Glutamatergic neuron (in vitro differentiated cells): ENCODE data around the gene WWOX. TPM values are rescaled to one million over a fixed set of nuclear protein-coding genes. Genes with fewer than 3 reads are reported as not detected.

Experiments used
- DNase-seq: peaks from one replicate; pipeline ENCODE4 v3.0.0; 2022
- H3K27ac Mint-ChIP-seq: one replicate; pipeline ENCODE4 v1.8.0; 2020; ENCODE audit warnings: mild to moderate bottlenecking, mixed read lengths, inconsistent platforms; ENCODE audit not compliant: unreplicated experiment
- H3K27me3 Mint-ChIP-seq: one replicate; pipeline ENCODE4 v1.8.0; 2020; ENCODE audit warnings: mild to moderate bottlenecking, moderate library complexity, mixed read lengths, inconsistent platforms; ENCODE audit not compliant: unreplicated experiment
- H3K36me3 Mint-ChIP-seq: one replicate; pipeline ENCODE4 v1.8.0; 2020; ENCODE audit warnings: mild to moderate bottlenecking, mixed read lengths, inconsistent platforms; ENCODE audit not compliant: unreplicated experiment
- H3K4me1 Mint-ChIP-seq: one replicate; pipeline ENCODE4 v1.8.0; 2020; ENCODE audit warnings: mild to moderate bottlenecking, low read depth, mixed read lengths, inconsistent platforms; ENCODE audit not compliant: unreplicated experiment
- H3K4me3 Mint-ChIP-seq: one replicate; pipeline ENCODE4 v1.8.0; 2020; ENCODE audit warnings: mild to moderate bottlenecking, mixed read lengths, inconsistent platforms; ENCODE audit not compliant: unreplicated experiment
- H3K9me3 Mint-ChIP-seq: one replicate; pipeline ENCODE4 v1.8.0; 2020; ENCODE audit warnings: mild to moderate bottlenecking, moderate library complexity, mixed read lengths, inconsistent platforms; ENCODE audit not compliant: unreplicated experiment
- CTCF ChIP-seq: fragments of 200-600 bp; sonication (generic); IDR thresholded peaks from one replicate; pipeline ENCODE4 v1.5.0; 2021; ENCODE audit not compliant: partially characterized antibody, unreplicated experiment
- total RNA-seq: library from RNA; stranded (reverse); fragmentation: NEBNext Ultra II Directional; extraction: Animal tissue kit (Norgen Biotek cat#: 25700); gene quantifications from one replicate; pipeline ENCODE4 v1.2.1, GENCODE V29; 2021; ENCODE audit not compliant: unreplicated experiment

Gene WWOX
- total RNA-seq, 1 donor from 2014 or later = 10.3 TPM

DNA sequence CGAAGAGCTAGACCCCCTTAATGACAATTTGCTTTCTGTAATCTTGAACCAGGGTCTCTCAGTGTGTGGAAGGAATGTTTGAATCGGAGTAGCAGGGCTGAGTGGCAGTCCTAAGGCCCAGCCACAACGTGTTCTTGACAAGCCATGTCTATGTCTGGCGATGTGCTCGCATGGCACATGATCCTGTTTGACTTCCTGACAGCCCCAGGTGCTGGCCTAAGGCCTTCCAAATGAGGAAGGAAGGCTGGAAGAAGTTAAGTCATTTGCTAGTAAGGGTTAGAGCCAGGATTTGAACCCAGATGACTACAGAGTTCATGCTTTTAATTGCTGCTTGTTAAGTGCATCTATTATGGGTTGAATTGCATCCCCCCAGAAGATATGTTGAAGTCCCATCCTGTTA lies 1014.4 kb downstream of the WWOX start:
- Mint-ChIP-seq H3K27ac (no peak overlapping the region), H3K4me1 (no peaks in the 10 kb centered on the region), H3K36me3 (peaks cover 4% of the 10 kb centered on the region), H3K9me3 (no peaks in the 10 kb centered on the region), H3K27me3 (no peaks in the 10 kb centered on the region), H3K4me3 (no peak overlapping the region)
- no peak for DNase-seq
- no peak for TF ChIP-seq CTCF

- Mint-ChIP-seq H3K27me3 (no peaks in the 10 kb centered on the region), H3K27ac (no peak overlapping the region), H3K36me3 (peaks cover 4% of the 10 kb centered on the region), H3K4me1 (no peaks in the 10 kb centered on the region), H3K9me3 (no peaks in the 10 kb centered on the region), H3K4me3 (no peak overlapping the region)
- TF ChIP-seq CTCF = no peak
- no peak for DNase-seq
These were observed 1015.3 kb downstream of the WWOX start for GRCh38 chr16:79114759-79115158.

- Mint-ChIP-seq H3K27me3 (no peaks in the 10 kb centered on the region), H3K4me1 (no peaks in the 10 kb centered on the region), H3K9me3 (no peaks in the 10 kb centered on the region), H3K27ac (no peak overlapping the region), H3K4me3 (no peak overlapping the region), H3K36me3 (peaks cover 4% of the 10 kb centered on the region)
- DNase-seq = no peak
- no peak for TF ChIP-seq CTCF
These were observed 1022.5 kb downstream of the WWOX start for GRCh38 chr16:79121906-79122305.

DNA sequence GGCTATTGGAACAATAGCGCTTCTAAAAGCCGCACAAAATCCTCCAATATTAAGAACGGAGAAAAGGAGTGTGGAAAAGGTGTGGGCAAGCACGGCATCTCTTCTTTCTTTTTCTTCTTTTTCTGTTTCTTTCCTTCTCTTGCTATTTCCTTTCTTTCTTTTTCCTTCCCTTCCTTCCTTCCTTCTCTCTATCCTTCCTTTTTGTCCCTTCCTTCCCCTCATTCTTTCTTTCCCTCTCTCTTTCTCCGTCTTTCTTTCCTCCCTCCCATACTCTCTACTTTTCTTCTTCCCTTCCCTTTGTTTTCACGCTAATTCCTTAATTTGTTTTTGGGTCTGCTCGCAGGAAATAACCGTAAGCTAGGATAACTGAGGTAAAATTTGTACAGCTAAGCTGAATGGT lies 1022.9 kb downstream of the WWOX start:
- Mint-ChIP-seq H3K4me1 (no peaks in the 10 kb centered on the region), H3K4me3 (no peak overlapping the region), H3K9me3 (no peaks in the 10 kb centered on the region), H3K36me3 (peaks cover 4% of the 10 kb centered on the region), H3K27me3 (no peaks in the 10 kb centered on the region), H3K27ac (no peak overlapping the region)
- TF ChIP-seq CTCF = no peak
- DNase-seq = no peak

GRCh38 chr16:79124016-79124756 lies 1024.7 kb downstream of the WWOX start:
- DNase-seq = no peak
- no peak overlapping the region for H3K27ac Mint-ChIP-seq

More at GRCh38 chr16:79124016-79124756, 1024.7 kb downstream of the WWOX start:
- H3K4me1 Mint-ChIP-seq = no peaks in the 10 kb centered on the region
- TF ChIP-seq CTCF = no peak
- H3K36me3 Mint-ChIP-seq = no peaks in the 10 kb centered on the region
- no peak overlapping the region for H3K4me3 Mint-ChIP-seq
- no peaks in the 10 kb centered on the region for H3K9me3 Mint-ChIP-seq
- H3K27me3 Mint-ChIP-seq = no peaks in the 10 kb centered on the region
